Measurements from ENCODE around the gene DBNDD1. TPM values are rescaled to one million over a fixed set of nuclear protein-coding genes. Genes with fewer than 3 reads are reported as not detected.
"Not testable (repeated sequence)": the region's sequence is repeated elsewhere in the genome, so short reads cannot be mapped to it uniquely, and the experiment has no call there.

The DBNDD1 gene
- total and polyA plus RNA-seq, 10 of the 15 experiments (the other 5 are each of a cell fraction or from before 2014, with no cell fraction given): 0.06 to 4.6 (median 0.55) TPM

GRCh38 chr16:90057738-90058173 is 38.5 kb upstream of the DBNDD1 start:
- H3K27me3 ChIP-seq (replicated peaks in 1 of 2; ENCODE audit: control insufficient read depth in 2 of 2, insufficient read depth in 2 of 2, low read length in 1 of 2): no peaks in the 10 kb centered on the region; a peak in 1 of 4 replicates
- no peak overlapping the region for H3K9ac ChIP-seq (ENCODE audit: control insufficient read depth, insufficient read depth, low read length)
- no peak for FAIRE-seq
- ChIA-PET RAD21 (ENCODE audit: unreplicated experiment) (no interaction called here), SMC1A (ENCODE audit: uncharacterized antibody, unreplicated experiment) (no interaction called here), CTCF (no interaction called here), POLR2A (no interaction called here)
- no peaks in the 10 kb centered on the region for H3K79me2 ChIP-seq (ENCODE audit: control insufficient read depth, insufficient read depth, low read length)
- no peak overlapping the region for H3K4me3 ChIP-seq
- H3K4me1 ChIP-seq (ENCODE audit: control insufficient read depth, insufficient read depth, low read length): no peaks in the 10 kb centered on the region
- H2AFZ ChIP-seq (ENCODE audit: control insufficient read depth, low read depth, low read length): no peak overlapping the region
- 23% methylated on average over 8 of the region's 8 CpGs for WGBS (ENCODE audit: insufficient coverage, insufficient replicate concordance, low lambda C conversion rate, missing lambda C conversion rate)
- DNase-seq (ENCODE audit: low read depth, low spot score): no peak
- TF ChIP-seq NFIC (IDR thresholded peaks at IDR 0.05; ENCODE audit: low read depth, low read length): no peak
- TF ChIP-seq STAT3 (IDR thresholded peaks at IDR 0.05; ENCODE audit: low read depth, low read length): no peak
- TF ChIP-seq MLLT1 (IDR thresholded peaks at IDR 0.05): no peak
- TF ChIP-seq, protein P1, sequence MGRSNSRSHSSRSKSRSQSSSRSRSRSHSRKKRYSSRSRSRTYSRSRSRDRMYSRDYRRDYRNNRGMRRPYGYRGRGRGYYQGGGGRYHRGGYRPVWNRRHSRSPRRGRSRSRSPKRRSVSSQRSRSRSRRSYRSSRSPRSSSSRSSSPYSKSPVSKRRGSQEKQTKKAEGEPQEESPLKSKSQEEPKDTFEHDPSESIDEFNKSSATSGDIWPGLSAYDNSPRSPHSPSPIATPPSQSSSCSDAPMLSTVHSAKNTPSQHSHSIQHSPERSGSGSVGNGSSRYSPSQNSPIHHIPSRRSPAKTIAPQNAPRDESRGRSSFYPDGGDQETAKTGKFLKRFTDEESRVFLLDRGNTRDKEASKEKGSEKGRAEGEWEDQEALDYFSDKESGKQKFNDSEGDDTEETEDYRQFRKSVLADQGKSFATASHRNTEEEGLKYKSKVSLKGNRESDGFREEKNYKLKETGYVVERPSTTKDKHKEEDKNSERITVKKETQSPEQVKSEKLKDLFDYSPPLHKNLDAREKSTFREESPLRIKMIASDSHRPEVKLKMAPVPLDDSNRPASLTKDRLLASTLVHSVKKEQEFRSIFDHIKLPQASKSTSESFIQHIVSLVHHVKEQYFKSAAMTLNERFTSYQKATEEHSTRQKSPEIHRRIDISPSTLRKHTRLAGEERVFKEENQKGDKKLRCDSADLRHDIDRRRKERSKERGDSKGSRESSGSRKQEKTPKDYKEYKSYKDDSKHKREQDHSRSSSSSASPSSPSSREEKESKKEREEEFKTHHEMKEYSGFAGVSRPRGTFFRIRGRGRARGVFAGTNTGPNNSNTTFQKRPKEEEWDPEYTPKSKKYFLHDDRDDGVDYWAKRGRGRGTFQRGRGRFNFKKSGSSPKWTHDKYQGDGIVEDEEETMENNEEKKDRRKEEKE (IDR thresholded peaks at IDR 0.05): no peak
- no peak for TF ChIP-seq HDGF (IDR thresholded peaks at IDR 0.05)
- TF ChIP-seq SUPT20H (IDR thresholded peaks at IDR 0.05; ENCODE audit: borderline replicate concordance, control insufficient read depth, low read depth, low read length): no peak
- no peak for TF ChIP-seq PAX5 (IDR thresholded peaks at IDR 0.05; ENCODE audit: borderline replicate concordance, low read depth, low read length)
- no peak for TF ChIP-seq IRF5 (IDR thresholded peaks at IDR 0.05; ENCODE audit: borderline replicate concordance)
- TF ChIP-seq ZZZ3 (IDR thresholded peaks at IDR 0.05; ENCODE audit: control insufficient read depth, insufficient read length, low read depth): no peak
- TF ChIP-seq, protein P2, sequence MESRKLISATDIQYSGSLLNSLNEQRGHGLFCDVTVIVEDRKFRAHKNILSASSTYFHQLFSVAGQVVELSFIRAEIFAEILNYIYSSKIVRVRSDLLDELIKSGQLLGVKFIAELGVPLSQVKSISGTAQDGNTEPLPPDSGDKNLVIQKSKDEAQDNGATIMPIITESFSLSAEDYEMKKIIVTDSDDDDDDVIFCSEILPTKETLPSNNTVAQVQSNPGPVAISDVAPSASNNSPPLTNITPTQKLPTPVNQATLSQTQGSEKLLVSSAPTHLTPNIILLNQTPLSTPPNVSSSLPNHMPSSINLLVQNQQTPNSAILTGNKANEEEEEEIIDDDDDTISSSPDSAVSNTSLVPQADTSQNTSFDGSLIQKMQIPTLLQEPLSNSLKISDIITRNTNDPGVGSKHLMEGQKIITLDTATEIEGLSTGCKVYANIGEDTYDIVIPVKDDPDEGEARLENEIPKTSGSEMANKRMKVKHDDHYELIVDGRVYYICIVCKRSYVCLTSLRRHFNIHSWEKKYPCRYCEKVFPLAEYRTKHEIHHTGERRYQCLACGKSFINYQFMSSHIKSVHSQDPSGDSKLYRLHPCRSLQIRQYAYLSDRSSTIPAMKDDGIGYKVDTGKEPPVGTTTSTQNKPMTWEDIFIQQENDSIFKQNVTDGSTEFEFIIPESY (IDR thresholded peaks at IDR 0.05): no peak
- TF ChIP-seq POLR2AphosphoS5 (IDR thresholded peaks at IDR 0.05; ENCODE audit: low read length): no peak
- H4K20me1 ChIP-seq (ENCODE audit: control insufficient read depth, insufficient read depth): no peaks in the 10 kb centered on the region
- in situ Hi-C loops (cut with MboI) (no loop called here), intact Hi-C loops (cut with micrococcal nuclease; ENCODE audit: unreplicated experiment) (no loop called here)
- no peak overlapping the region for H3K4me2 ChIP-seq (ENCODE audit: control insufficient read depth, insufficient read depth)
- BruUV-seq (replicated peaks): no TSS peak
- H3K27ac ChIP-seq (ENCODE audit: control insufficient read depth, insufficient read depth): no peak overlapping the region
- ATAC-seq: no peak
- peaks cover 7% of the 10 kb centered on the region; the same call in 2 of the 3 replicates for H3K9me3 ChIP-seq (replicated peaks; ENCODE audit: control insufficient read depth, insufficient read depth, low read length)
- no peaks in the 10 kb centered on the region for H3K36me3 ChIP-seq (ENCODE audit: control insufficient read depth in 2 of 2, insufficient read depth in 2 of 2, low read length in 1 of 2)

GRCh38 chr16:90056521-90056920 is 37.3 kb upstream of the DBNDD1 start:
- CTCF ChIA-PET; in situ Hi-C loops (cut with MboI): not testable (repeated sequence)

More at GRCh38 chr16:90056521-90056920, 37.3 kb upstream of the DBNDD1 start:
- FAIRE-seq; H3K4me1 ChIP-seq (ENCODE audit: control insufficient read depth, insufficient read depth, low read length); H3K9ac ChIP-seq (ENCODE audit: control insufficient read depth, insufficient read depth, low read length); H3K27ac ChIP-seq (ENCODE audit: control insufficient read depth, insufficient read depth); RAD21 ChIA-PET (ENCODE audit: unreplicated experiment); H3K36me3 ChIP-seq (ENCODE audit: control insufficient read depth in 2 of 2, insufficient read depth in 2 of 2, low read length in 1 of 2); POLR2A ChIA-PET; H4K20me1 ChIP-seq (ENCODE audit: control insufficient read depth, insufficient read depth); SMC1A ChIA-PET (ENCODE audit: uncharacterized antibody, unreplicated experiment); H3K9me3 ChIP-seq (replicated peaks; ENCODE audit: control insufficient read depth, insufficient read depth, low read length); H3K79me2 ChIP-seq (ENCODE audit: control insufficient read depth, insufficient read depth, low read length); BruUV-seq (replicated peaks); H3K4me2 ChIP-seq (ENCODE audit: control insufficient read depth, insufficient read depth); ATAC-seq; H2AFZ ChIP-seq (ENCODE audit: control insufficient read depth, low read depth, low read length); H3K4me3 ChIP-seq; DNase-seq (ENCODE audit: low read depth, low spot score); H3K27me3 ChIP-seq (replicated peaks in 1 of 2; ENCODE audit: control insufficient read depth in 2 of 2, insufficient read depth in 2 of 2, low read length in 1 of 2); intact Hi-C loops (cut with micrococcal nuclease; ENCODE audit: unreplicated experiment): not testable (repeated sequence)
- 28% methylated on average over 15 of the region's 15 CpGs for WGBS (ENCODE audit: insufficient coverage, insufficient replicate concordance, low lambda C conversion rate, missing lambda C conversion rate)
